Measurements from ENCODE around the gene SHISAL2A. TPM values are rescaled to one million over a fixed set of nuclear protein-coding genes. Genes with fewer than 3 reads are reported as not detected.

The SHISAL2A gene
- total and polyA plus RNA-seq, 2 of the 13 experiments (the other 11 are each of a cell fraction or from before 2014, with no cell fraction given) = not detected

GRCh38 chr1:52654063-52654462, 21.1 kb downstream of the SHISAL2A start (continued):
- TF ChIP-seq ZNF296 (CRISPR knock-in tag; conservative IDR thresholded peaks at IDR 0.05) (no peak), MTA1 (CRISPR knock-in tag; IDR thresholded peaks at IDR 0.05; ENCODE audit: borderline replicate concordance) (no peak), ZFP36 (IDR thresholded peaks at IDR 0.05; ENCODE audit: borderline replicate concordance, low read depth, low read length, partially characterized antibody) (no peak), GATA4 (IDR thresholded peaks at IDR 0.05; ENCODE audit: borderline replicate concordance, low read depth) (no peak), ZIK1 (CRISPR knock-in tag; IDR thresholded peaks at IDR 0.05; ENCODE audit: borderline replicate concordance, low read depth) (no peak)
- TF ChIP-seq, protein P1, sequence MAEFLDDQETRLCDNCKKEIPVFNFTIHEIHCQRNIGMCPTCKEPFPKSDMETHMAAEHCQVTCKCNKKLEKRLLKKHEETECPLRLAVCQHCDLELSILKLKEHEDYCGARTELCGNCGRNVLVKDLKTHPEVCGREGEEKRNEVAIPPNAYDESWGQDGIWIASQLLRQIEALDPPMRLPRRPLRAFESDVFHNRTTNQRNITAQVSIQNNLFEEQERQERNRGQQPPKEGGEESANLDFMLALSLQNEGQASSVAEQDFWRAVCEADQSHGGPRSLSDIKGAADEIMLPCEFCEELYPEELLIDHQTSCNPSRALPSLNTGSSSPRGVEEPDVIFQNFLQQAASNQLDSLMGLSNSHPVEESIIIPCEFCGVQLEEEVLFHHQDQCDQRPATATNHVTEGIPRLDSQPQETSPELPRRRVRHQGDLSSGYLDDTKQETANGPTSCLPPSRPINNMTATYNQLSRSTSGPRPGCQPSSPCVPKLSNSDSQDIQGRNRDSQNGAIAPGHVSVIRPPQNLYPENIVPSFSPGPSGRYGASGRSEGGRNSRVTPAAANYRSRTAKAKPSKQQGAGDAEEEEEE (CRISPR knock-in tag; IDR thresholded peaks at IDR 0.05; ENCODE audit: borderline replicate concordance) = no peak
- TF ChIP-seq, protein P2, sequence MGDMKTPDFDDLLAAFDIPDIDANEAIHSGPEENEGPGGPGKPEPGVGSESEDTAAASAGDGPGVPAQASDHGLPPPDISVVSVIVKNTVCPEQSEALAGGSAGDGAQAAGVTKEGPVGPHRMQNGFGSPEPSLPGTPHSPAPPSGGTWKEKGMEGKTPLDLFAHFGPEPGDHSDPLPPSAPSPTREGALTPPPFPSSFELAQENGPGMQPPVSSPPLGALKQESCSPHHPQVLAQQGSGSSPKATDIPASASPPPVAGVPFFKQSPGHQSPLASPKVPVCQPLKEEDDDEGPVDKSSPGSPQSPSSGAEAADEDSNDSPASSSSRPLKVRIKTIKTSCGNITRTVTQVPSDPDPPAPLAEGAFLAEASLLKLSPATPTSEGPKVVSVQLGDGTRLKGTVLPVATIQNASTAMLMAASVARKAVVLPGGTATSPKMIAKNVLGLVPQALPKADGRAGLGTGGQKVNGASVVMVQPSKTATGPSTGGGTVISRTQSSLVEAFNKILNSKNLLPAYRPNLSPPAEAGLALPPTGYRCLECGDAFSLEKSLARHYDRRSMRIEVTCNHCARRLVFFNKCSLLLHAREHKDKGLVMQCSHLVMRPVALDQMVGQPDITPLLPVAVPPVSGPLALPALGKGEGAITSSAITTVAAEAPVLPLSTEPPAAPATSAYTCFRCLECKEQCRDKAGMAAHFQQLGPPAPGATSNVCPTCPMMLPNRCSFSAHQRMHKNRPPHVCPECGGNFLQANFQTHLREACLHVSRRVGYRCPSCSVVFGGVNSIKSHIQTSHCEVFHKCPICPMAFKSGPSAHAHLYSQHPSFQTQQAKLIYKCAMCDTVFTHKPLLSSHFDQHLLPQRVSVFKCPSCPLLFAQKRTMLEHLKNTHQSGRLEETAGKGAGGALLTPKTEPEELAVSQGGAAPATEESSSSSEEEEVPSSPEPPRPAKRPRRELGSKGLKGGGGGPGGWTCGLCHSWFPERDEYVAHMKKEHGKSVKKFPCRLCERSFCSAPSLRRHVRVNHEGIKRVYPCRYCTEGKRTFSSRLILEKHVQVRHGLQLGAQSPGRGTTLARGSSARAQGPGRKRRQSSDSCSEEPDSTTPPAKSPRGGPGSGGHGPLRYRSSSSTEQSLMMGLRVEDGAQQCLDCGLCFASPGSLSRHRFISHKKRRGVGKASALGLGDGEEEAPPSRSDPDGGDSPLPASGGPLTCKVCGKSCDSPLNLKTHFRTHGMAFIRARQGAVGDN (CRISPR knock-in tag; IDR thresholded peaks at IDR 0.05) = no peak

Measured in HepG2 (cell line).